Measurements from ENCODE around the gene FAM181A. TPM values are rescaled to one million over a fixed set of nuclear protein-coding genes. Genes with fewer than 3 reads are reported as not detected.

The FAM181A gene
- total RNA-seq, 1 experiment from 2014 or later = not detected

DNA sequence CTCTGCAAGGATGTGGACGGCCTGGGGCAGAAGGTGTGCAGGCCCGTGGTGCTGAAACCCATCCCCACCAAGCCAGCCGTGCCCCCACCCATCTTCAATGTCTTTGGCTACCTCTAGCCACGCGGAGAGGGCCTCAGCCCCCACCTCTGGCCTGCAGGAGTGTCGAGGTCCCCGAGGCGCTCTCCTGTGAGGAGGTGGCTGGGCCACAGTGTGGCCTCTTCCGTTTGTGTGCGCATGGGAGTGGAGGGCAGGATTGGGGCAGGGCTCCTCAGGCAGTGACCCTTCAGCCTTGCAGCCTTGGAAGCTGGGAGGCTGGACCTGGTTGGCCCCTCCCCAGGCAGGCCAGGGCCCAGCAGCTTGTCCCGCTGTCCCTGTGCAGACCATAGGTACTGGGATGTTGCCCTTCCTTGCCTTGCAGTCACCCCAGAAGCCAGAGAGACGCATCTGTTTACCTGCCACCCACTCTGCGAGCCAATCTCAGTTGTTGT, 1.9 kb downstream of the FAM181A start:
- DNase-seq (ENCODE audit: low spot score) = no peak

DNA sequence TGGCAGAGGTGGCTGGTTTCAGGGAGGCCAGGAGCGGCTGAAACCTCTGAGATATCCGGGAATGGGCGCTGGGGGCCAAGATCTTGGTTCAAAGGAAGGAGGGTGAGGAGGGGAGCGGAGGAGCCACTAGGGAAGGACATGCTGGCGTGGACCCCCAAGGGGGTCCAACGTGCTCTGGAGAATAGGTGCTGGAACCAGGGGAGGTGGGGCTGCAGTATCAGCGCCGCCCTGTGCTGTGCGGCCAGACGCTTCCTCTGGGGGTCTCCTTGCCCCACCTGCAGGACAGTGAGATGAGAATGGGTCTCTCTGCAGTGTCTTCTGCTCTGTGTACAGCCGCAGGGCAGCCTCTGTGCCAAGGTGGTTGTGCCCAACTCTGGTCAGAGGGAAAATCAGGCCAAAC, 2.5 kb downstream of the FAM181A start:
- DNase-seq (ENCODE audit: low spot score) = no peak

GRCh38 chr14:93930296-93930988, 3.3 kb downstream of the FAM181A start:
- no peak for DNase-seq (ENCODE audit: low spot score)

DNA sequence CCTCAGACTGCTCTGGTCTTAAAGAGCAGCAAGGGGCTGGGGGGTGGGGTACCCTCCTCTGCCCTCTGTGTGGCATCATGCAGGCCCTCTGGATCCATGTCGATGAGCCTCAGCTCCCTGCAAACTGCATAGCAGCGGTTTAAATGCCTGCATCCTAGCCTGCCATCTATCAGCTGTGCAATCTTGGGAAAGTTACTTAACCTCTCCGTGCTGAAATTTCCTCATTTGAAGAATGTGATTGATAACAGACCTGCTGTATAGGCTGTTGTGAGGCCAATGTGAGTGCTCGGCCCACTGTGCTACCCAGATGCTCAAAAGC, 3.8 kb downstream of the FAM181A start:
- DNase-seq (ENCODE audit: low spot score) = no peak

DNA sequence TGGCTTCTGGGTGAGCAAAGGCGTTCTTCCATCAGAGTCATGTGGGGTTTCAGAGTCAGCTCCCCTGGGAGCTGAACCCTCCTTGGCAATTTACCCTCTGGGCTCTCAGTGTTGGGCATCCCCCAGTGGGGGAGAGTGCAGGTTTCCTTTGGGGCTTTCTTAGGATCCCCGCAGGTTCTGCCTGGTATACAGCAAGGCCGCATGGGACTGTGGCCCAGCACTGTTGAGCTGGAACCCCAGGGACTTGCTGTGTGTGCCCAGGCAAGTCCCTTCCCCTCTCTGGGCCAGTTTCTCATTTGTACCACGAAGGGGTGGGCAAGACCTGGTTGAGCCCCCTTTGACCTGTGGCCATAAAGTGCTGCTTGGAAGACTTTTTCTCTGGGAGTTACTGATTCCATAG, 5.5 kb downstream of the FAM181A start:
- no peak for DNase-seq (ENCODE audit: low spot score)

DNA sequence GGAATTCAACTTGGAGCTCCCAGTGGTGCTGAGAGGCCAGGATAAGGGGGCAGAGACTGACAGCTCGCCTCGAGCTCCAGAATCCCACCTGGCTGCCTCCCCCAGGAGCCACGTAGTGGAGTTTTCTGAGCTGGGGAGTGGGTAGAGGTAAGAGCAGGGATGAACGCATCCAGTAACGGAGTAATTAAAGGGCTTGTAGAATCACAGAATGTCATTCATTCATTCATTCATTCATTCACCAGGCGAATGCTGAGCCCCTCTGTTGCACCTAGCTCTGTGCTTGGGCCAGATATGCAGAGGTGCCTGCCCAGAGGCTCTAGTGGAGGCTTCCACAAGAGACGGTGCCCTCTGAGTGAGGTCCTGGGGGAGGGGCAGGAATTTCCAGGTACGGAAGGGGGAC, 8.1 kb downstream of the FAM181A start:
- no peak for DNase-seq (ENCODE audit: low spot score)

DNA sequence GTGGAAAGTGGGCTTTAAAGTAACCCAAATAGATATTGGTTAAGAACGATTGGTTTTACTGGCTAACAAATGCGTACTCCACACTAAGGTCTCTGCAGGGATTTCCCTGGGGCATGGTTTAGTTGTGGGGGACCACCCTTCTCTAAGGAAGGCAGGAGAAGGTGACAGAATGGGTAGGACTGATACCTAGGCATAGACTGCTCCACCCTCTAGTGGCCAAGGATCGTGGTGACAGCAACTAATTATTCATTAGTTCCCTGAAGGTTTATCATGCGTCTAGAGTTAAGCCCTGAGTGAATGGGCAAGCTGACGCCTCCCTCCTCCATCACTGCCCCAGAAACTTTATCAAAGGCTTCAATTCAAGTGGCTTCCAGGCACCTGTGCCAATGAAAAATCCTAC, 9.1 kb downstream of the FAM181A start:
- DNase-seq (ENCODE audit: low spot score) = peak; percentile 31

DNA sequence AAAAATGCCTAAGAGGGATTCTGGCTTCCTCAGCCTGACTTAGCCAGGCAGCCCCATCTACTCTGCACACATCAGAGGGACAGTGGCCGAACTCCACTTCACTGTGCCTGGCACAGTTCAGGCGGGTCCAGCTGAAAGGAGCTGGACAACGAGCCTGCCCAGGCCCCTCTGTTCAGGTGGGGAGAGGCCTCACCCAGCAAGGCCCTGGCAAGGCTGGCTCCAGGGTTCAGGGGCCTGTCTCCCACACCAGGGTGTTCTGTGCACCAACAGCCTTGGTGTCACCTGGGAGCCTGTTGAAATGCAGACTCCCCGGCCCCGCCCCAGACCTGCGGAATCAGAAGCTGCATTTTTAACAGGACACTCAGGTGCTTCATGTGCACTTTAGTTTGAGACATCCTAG, 9.8 kb downstream of the FAM181A start:
- DNase-seq (ENCODE audit: low spot score) = no peak

DNA sequence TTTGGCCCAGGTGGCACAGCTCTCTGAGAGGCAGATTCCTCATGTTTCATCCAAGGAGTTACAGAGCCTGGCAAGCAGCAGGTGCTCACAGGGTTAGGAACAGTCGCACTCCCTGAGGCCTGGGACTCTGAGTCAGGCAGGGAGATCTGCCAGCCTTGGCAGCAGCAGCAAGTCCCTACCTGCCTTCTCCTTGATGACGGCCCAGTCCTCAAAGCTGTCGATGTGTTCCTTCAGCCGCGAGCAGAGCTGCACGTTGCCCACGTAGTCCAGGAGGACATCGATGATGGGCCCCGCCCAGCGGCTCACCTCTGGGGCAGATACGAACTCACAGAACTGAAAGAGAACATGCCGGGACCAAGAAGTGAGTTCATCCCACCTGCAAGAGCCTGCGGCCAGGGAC, 10.4 kb downstream of the FAM181A start:
- DNase-seq (ENCODE audit: low spot score) = no peak

DNA sequence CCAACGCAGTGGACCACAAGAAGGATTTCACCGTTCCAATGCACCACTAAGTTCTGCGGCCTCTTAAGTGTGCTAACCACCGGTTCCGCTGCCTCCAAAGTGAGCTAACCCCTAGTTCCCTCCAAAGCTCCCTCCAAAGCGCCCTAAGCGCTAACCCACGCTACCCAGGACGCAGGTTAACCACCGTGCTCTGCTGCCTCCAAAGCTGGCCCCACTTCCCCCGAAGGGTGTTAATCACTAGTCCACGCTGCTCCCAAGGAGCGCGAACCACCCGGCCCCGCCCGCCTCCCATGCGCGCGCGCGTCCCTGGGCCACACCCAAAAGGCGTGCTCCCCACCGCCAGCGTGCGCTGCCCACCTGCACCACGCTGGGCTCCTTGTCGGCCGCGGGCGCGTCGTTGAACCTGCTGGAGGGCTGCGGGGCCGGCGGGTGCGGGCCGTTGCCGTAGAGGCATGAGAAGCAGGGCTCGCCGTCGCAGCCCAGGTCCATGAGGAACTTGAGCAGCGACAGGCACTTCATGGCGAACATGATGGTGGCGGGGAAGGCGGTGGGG, 11.7 kb downstream of the FAM181A start:
- DNase-seq (ENCODE audit: low spot score) = no peak

DNA sequence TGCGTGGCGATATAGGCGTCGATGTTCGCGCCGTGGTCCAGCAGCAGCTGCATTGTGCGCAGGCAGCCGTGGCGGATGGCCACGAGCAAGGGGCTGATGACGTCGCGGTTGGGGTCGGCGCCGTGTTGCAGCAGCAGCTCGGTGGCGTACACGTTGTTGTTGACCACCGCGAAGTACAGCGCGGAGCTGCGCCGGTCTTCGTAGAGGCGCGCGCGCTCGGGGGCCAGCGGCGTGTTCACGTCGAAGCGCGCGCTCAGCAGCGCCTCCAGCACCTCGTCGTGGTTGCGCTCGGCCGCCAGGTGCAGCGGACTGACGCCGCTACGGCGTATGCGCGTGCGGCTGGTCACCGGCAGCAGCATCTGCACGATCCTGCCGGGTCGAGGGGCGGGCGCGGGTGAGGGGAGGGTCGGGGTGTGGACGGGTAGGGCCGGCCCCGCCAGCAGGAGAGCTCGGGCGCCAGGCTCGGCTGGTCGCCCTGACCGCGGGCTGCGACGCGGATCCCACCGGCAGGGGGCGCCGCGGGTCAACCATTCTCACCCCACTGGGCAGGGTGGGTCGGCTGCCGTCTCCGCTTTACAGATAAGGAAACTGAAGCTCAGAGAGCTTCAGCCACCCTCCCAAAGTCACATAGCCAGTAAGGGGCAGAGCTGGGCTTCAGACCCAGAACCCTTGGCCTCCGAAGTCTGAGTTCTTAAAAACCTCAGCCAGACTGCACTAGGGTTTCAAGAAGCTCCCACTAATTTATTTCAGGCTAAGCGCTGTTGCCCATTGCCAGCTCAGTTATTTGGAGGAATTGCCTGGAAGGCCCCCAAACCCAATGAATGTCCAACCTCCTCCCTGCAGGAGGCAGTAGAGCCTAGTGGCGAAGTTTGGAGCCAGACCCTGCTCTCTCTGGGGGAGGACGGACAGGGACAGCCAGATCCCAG, 12.4 kb downstream of the FAM181A start:
- DNase-seq (ENCODE audit: low spot score) = no peak

- no peak for DNase-seq (ENCODE audit: low spot score)
These were observed 13.3 kb downstream of the FAM181A start for GRCh38 chr14:93940437-93940836.

DNA sequence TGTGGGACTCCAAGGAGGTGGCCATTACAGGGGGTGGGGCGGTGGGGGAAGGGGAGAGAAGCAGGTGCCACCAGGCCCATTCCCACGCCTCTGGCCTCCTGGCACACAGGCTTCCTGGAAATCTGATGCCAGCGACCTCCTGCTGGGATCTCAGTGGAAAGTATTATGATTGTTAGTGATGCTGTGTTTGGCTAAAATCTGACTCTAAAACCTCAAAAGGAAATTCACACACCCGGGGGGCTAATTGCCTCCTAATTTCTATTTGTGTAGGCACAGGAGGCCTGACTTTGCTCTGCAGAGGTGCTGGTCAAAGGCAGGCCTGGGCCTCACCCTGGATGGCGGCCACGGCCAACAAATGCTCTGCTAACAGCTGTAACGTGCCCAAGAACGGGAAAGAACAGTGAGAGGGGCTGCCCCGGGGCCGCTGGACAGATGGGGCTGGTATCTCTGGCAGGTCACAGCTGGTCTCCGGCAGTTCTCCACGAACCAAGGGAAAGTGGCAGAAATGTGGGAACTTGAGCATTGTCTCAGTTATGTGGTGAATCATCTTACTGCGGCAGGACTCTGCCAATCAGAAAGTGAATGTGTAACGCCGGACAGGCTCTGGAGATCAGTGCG, 14.3 kb downstream of the FAM181A start:
- DNase-seq (ENCODE audit: low spot score) = peak; percentile 82

DNA sequence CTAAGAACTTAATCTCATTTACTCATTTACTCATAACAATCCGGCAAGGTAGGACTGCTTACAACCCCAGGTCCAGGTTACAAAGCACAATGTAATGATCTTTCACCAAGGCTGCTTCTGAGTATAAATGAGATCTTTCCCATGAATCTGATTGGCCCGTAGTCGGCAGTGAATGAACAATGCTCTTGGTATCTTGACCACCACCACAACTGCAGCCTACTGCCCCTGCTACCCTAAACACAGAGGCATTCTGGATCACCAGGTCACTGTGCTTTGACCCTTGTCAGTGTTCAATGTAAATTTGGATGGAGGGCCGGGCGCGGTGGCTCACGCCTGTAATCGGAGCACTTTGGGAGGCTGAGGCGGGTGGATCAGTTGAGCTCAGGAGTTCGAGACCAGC, 15.9 kb downstream of the FAM181A start:
- no peak for DNase-seq (ENCODE audit: low spot score)

DNA sequence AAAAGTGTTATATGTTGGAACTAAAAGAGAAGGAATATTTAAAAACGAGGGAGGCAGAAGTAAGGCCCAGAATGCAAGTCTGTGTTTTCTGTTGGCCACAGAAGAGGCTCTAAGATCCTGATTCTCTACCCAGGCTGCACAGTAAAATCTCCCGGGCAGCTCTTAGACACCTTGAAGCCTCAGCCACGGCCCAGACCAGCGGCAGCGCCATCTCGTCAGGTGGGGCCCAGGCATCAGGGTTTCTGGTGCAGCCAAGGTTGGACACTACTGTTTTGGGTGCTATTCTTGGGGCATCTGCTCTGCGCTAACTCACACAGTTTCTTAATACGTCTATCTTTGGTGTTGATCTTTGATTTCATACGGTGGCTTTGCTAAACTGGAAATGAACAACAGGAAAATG, 16.8 kb downstream of the FAM181A start:
- no peak for DNase-seq (ENCODE audit: low spot score)

- DNase-seq (ENCODE audit: low spot score) = no peak
These were observed 17.4 kb downstream of the FAM181A start for GRCh38 chr14:93944348-93945069.

GRCh38 chr14:93945070-93945399, 17.9 kb downstream of the FAM181A start:
- no peak for DNase-seq (ENCODE audit: low spot score)

- no peak for DNase-seq (ENCODE audit: low spot score)
These were observed 19.0 kb downstream of the FAM181A start for GRCh38 chr14:93946104-93946503.

- no peak for DNase-seq (ENCODE audit: low spot score)
These were observed 19.5 kb downstream of the FAM181A start for GRCh38 chr14:93946541-93947090.

GRCh38 chr14:93947282-93947681, 20.1 kb downstream of the FAM181A start:
- no peak for DNase-seq (ENCODE audit: low spot score)

DNA sequence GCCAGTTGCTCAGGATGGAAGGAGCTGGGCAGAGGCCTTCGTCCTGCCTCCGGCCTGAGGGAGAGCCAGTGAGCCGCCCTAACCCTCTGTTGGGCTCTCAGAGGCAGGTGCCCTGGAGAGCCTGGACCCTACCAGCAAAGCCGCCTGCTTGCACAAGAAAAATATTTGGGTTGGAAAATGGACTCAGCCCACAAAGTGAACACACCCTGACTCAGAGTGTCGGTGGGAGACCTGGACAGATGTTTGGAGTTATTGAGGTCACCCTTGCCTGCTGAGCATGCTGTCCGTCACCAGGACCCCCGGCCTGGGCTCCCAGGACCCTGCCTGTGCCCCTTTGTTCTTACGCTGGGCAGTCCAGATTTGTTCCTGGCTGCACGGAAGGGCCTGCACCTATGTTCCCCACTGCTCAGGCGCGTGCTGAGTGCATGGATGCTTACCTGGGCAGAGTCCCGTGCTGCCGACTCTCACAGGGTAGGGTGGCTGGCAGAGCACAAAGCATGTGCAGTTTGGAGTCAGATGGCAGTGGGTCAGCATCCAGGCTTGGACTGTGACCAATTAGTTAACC, 22.4 kb downstream of the FAM181A start:
- no peak for DNase-seq (ENCODE audit: low spot score)
